Neural cell (in vitro differentiated cells): ENCODE measurements around the gene MAST4. TPM values are rescaled to one million over a fixed set of nuclear protein-coding genes. Genes with fewer than 3 reads are reported as not detected.

Experiments used
- H2AFZ ChIP-seq: fragments of 200-600, 300-800 bp; sonication (generic), shearing (Covaris generic); 2 replicates; pipeline ENCODE4 v1.6.0; 2014; ENCODE audit warnings: low read depth, mild to moderate bottlenecking, antibody characterized with exemption, low read length, moderate library complexity
- H3F3A ChIP-seq: fragments of 200-600 bp; shearing (Covaris generic); 2 replicates; pipeline ENCODE4 v1.6.1; 2016; ENCODE audit warnings: mild to moderate bottlenecking, moderate library complexity, mixed read lengths, antibody characterized with exemption, low read length; ENCODE audit not compliant: insufficient read depth, poor library complexity, severe bottlenecking
- H3K27ac ChIP-seq: fragments of 200-600, 300-800 bp; sonication (generic), shearing (Covaris generic); 2 replicates; pipeline ENCODE4 v1.5.1; 2014; ENCODE audit warnings: mild to moderate bottlenecking, low read length, moderate library complexity
- H3K27me3 ChIP-seq: fragments of 300-800, 200-600 bp; sonication (generic), shearing (Covaris generic); 2 replicates; pipeline ENCODE4 v1.6.0; 2014; ENCODE audit warnings: mild to moderate bottlenecking, low read depth, low read length, moderate library complexity; ENCODE audit not compliant: insufficient read depth
- H3K36me3 ChIP-seq: fragments of 300-800, 200-600 bp; sonication (generic), shearing (Covaris generic); 2 replicates; pipeline ENCODE4 v1.5.1; 2014; ENCODE audit warnings: mild to moderate bottlenecking, antibody characterized with exemption, low read length, moderate library complexity; ENCODE audit not compliant: insufficient read depth
- H3K4me2 ChIP-seq: fragments of 300-800, 200-600 bp; sonication (generic), shearing (Covaris generic); 2 replicates; pipeline ENCODE4 v1.6.0; 2014; ENCODE audit warnings: mild to moderate bottlenecking, low read length
- H3K4me3 ChIP-seq: fragments of 300-800, 200-600 bp; sonication (generic), shearing (Covaris generic); 2 replicates; pipeline ENCODE4 v1.5.1; 2014; ENCODE audit warnings: mild to moderate bottlenecking, low read length, moderate library complexity
- H3K79me2 ChIP-seq: fragments of 200-600 bp; shearing (Covaris generic); replicated peaks from 2 replicates; pipeline ENCODE4 v1.6.0; 2014; ENCODE audit warnings: mild to moderate bottlenecking, low read length, moderate library complexity; ENCODE audit not compliant: insufficient read depth
- H3K9ac ChIP-seq: fragments of 300-800, 200-600 bp; sonication (generic), shearing (Covaris generic); 2 replicates; pipeline ENCODE4 v1.6.1; 2016; ENCODE audit warnings: mild to moderate bottlenecking, low read length, mixed read lengths
- H3K9me2 ChIP-seq: fragments of 200-600 bp; shearing (Covaris generic); 2 replicates; pipeline ENCODE4 v1.6.1; 2016; ENCODE audit warnings: mild to moderate bottlenecking, low read length, mixed read lengths; ENCODE audit not compliant: insufficient read depth
- H3K9me3 ChIP-seq: fragments of 200-600, 300-800 bp; sonication (generic), shearing (Covaris generic); 2 replicates; pipeline ENCODE4 v1.6.1; 2016; ENCODE audit warnings: mild to moderate bottlenecking, mixed run types, low read length, moderate library complexity, mixed read lengths
- H4K20me1 ChIP-seq: fragments of 200-600 bp; shearing (Covaris generic); 2 replicates; pipeline ENCODE4 v1.6.1; 2016; ENCODE audit warnings: mild to moderate bottlenecking, mixed run types; ENCODE audit not compliant: insufficient read depth
- EP300 ChIP-seq: fragments of 450-650 bp; conservative IDR thresholded peaks from 2 replicates; pipeline ENCODE4 v1.6.1; 2014; ENCODE audit warnings: antibody characterized with exemption, mild to moderate bottlenecking, moderate library complexity; ENCODE audit not compliant: poor library complexity, severe bottlenecking
- EZH2 ChIP-seq: fragments of 200-600, 300-800 bp; shearing (Covaris generic), sonication (generic); IDR thresholded peaks from 2 replicates; pipeline ENCODE4 v1.6.1; 2014; ENCODE audit warnings: antibody characterized with exemption, low read length, borderline replicate concordance, mild to moderate bottlenecking; ENCODE audit not compliant: insufficient read depth, poor library complexity, severe bottlenecking
- MXI1 ChIP-seq: fragments of 450-650 bp; conservative IDR thresholded peaks from 2 replicates; pipeline ENCODE4 v1.6.1; 2014; ENCODE audit warnings: antibody characterized with exemption, mild to moderate bottlenecking; ENCODE audit not compliant: poor library complexity, severe bottlenecking
- POLR2AphosphoS5 ChIP-seq: IDR thresholded peaks from 2 replicates; pipeline ENCODE4 v1.6.1; 2012
- RAD21 ChIP-seq: fragments of 450-650 bp; conservative IDR thresholded peaks from 2 replicates; pipeline ENCODE4 v1.6.1; 2014; ENCODE audit warnings: antibody characterized with exemption, mild to moderate bottlenecking, moderate library complexity
- SMC3 ChIP-seq: fragments of 450-650 bp; conservative IDR thresholded peaks from 2 replicates; pipeline ENCODE4 v1.6.1; 2014; ENCODE audit warnings: antibody characterized with exemption, mild to moderate bottlenecking, moderate library complexity; ENCODE audit not compliant: poor library complexity
- TAF1 ChIP-seq: IDR thresholded peaks from 2 replicates; pipeline ENCODE4 v1.6.1; 2012; ENCODE audit warnings: low read depth
- polyA plus RNA-seq: library from polyadenylated mRNA; depleted of rRNA; stranded (reverse); fragments of >200 nt; gene quantifications from 2 replicates; pipeline ENCODE4 v1.2.3, GENCODE V29; 2014
- TF ChIP-seq, protein P1 (sequence below): IDR thresholded peaks from 2 replicates; pipeline ENCODE4 v1.6.1; 2012; ENCODE audit warnings: borderline replicate concordance
- TF ChIP-seq, protein P2 (sequence below): fragments of 450-650 bp; IDR thresholded peaks from 2 replicates; pipeline ENCODE4 v1.5.1; 2014; ENCODE audit warnings: antibody characterized with exemption, mild to moderate bottlenecking, moderate library complexity; ENCODE audit not compliant: poor library complexity, severe bottlenecking

The MAST4 gene
- polyA plus RNA-seq, 1 donor from 2014 or later, result 2.3 TPM

DNA sequence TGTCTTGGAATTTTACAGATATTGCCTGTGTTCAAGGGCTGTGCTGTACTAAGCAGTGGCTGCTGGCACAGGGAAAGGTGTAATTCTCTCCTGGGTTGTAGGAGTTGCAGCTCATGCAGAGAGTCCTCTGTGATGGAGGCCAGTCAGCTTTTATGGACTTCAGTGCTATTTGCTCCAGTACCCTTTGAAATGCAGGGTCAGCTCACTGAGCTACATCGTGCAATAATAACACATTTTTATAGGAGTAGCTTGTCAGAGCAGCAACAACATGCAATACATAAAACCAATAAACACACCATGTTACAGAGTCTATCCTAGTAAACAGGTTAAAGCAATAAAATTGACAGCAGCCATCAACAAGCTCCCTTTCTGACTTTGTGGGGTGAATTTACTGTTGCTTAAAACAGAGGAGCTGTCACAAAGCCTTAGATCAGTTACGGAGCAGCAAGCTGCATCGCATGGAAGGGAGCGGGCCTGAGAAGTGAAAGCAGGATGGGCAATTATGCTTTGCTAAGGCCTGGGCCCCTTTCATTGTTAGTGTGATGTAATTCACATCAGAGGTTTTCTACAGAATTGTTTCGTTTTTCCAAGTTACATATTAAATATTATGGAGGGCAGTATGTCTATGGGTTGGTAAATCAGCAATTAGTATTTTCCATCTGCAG lies 583.6 kb downstream of the MAST4 start:
- Histone ChIP-seq H3K9me3 (no peaks in the 10 kb centered on the region), H3K9ac (no peak overlapping the region), H3K36me3 (no peaks in the 10 kb centered on the region), H3K4me3 (no peak overlapping the region), H3K4me2 (no peak overlapping the region), H2AFZ (no peak overlapping the region), H3K27me3 (no peaks in the 10 kb centered on the region), H4K20me1 (no peaks in the 10 kb centered on the region), H3F3A (no peaks in the 10 kb centered on the region), H3K9me2 (no peaks in the 10 kb centered on the region), H3K27ac (no peak overlapping the region), H3K79me2 (no peaks in the 10 kb centered on the region)
- TF ChIP-seq, protein P1, sequence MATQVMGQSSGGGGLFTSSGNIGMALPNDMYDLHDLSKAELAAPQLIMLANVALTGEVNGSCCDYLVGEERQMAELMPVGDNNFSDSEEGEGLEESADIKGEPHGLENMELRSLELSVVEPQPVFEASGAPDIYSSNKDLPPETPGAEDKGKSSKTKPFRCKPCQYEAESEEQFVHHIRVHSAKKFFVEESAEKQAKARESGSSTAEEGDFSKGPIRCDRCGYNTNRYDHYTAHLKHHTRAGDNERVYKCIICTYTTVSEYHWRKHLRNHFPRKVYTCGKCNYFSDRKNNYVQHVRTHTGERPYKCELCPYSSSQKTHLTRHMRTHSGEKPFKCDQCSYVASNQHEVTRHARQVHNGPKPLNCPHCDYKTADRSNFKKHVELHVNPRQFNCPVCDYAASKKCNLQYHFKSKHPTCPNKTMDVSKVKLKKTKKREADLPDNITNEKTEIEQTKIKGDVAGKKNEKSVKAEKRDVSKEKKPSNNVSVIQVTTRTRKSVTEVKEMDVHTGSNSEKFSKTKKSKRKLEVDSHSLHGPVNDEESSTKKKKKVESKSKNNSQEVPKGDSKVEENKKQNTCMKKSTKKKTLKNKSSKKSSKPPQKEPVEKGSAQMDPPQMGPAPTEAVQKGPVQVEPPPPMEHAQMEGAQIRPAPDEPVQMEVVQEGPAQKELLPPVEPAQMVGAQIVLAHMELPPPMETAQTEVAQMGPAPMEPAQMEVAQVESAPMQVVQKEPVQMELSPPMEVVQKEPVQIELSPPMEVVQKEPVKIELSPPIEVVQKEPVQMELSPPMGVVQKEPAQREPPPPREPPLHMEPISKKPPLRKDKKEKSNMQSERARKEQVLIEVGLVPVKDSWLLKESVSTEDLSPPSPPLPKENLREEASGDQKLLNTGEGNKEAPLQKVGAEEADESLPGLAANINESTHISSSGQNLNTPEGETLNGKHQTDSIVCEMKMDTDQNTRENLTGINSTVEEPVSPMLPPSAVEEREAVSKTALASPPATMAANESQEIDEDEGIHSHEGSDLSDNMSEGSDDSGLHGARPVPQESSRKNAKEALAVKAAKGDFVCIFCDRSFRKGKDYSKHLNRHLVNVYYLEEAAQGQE, result no peak
- TF ChIP-seq SMC3, result no peak
- no peak for TF ChIP-seq POLR2AphosphoS5
- TF ChIP-seq EZH2, result no peak
- TF ChIP-seq RAD21, result no peak
- no peak for TF ChIP-seq TAF1
- TF ChIP-seq EP300, result no peak
- TF ChIP-seq, protein P2, sequence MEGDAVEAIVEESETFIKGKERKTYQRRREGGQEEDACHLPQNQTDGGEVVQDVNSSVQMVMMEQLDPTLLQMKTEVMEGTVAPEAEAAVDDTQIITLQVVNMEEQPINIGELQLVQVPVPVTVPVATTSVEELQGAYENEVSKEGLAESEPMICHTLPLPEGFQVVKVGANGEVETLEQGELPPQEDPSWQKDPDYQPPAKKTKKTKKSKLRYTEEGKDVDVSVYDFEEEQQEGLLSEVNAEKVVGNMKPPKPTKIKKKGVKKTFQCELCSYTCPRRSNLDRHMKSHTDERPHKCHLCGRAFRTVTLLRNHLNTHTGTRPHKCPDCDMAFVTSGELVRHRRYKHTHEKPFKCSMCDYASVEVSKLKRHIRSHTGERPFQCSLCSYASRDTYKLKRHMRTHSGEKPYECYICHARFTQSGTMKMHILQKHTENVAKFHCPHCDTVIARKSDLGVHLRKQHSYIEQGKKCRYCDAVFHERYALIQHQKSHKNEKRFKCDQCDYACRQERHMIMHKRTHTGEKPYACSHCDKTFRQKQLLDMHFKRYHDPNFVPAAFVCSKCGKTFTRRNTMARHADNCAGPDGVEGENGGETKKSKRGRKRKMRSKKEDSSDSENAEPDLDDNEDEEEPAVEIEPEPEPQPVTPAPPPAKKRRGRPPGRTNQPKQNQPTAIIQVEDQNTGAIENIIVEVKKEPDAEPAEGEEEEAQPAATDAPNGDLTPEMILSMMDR, result no peak
- TF ChIP-seq MXI1, result no peak

DNA sequence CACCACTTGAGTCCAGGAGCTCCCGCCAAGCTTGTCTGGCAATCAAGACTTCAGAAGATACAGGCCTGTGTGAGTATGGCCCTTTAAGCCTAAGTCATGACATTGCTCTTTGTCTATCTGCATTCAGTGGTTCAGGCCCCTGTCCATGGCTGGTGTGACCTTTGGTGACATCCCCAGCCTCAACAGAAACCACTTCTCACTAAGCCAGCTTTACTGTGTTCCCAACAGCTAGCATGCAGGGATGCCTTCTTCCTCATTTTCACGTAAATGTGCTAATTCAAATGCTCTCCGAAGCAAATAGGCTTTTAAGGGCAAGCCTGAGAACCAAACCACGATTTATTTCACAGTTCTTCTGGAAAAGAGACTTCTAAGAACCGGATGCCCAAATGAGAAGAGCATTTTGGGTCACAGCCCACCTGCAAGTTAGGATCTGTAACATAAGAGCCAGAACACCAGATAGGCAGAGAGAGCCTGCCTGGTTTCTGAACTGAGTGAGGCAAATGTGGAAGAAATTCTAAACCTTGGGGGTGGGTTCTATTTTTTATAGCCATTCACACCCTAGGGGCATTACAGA lies 585.5 kb downstream of the MAST4 start:
- Histone ChIP-seq H3K9ac (no peak overlapping the region), H3F3A (no peaks in the 10 kb centered on the region), H3K9me2 (no peaks in the 10 kb centered on the region), H3K4me2 (no peak overlapping the region), H3K36me3 (no peaks in the 10 kb centered on the region), H3K27me3 (no peaks in the 10 kb centered on the region), H3K79me2 (no peaks in the 10 kb centered on the region), H3K27ac (no peak overlapping the region), H2AFZ (no peak overlapping the region), H3K4me3 (no peak overlapping the region), H4K20me1 (no peaks in the 10 kb centered on the region), H3K9me3 (no peaks in the 10 kb centered on the region)
- TF ChIP-seq POLR2AphosphoS5, result no peak
- no peak for TF ChIP-seq TAF1
- TF ChIP-seq, protein P1, result no peak
- TF ChIP-seq SMC3, result no peak
- no peak for TF ChIP-seq EP300
- no peak for TF ChIP-seq EZH2
- TF ChIP-seq RAD21, result no peak
- TF ChIP-seq, protein P2, result no peak
- no peak for TF ChIP-seq MXI1
